GM10248 (cell line): Measurements from ENCODE around the gene NELL1.

Source experiments
- CTCF ChIA-PET: fragments of 300-600 bp; sonication (Branson Sonifier 250); formaldehyde crosslinking; extraction: SDS; loops from one replicate; lab custom pipeline; 2021; ENCODE audit warnings: antibody characterized with exemption; lab: Yijun Ruan, JAX
- POLR2A ChIA-PET: fragments of 350-650 bp; sonication (Branson Sonifier 250); formaldehyde crosslinking; extraction: SDS; loops from one replicate; lab custom pipeline; 2020; ENCODE audit warnings: antibody characterized with exemption; lab: Yijun Ruan, JAX
- DNase-seq: peaks from one replicate; pipeline ENCODE4 v3.0.0; 2012; ENCODE audit errors: extremely low spot score
- TF ChIP-seq, protein P1 (sequence below): IDR thresholded peaks from 2 replicates; pipeline ENCODE4 v1.5.1; 2012; ENCODE audit warnings: mild to moderate bottlenecking, low read depth; ENCODE audit errors: extremely low read depth, missing control alignments, control extremely low read depth

NELL1 gene

DNA sequence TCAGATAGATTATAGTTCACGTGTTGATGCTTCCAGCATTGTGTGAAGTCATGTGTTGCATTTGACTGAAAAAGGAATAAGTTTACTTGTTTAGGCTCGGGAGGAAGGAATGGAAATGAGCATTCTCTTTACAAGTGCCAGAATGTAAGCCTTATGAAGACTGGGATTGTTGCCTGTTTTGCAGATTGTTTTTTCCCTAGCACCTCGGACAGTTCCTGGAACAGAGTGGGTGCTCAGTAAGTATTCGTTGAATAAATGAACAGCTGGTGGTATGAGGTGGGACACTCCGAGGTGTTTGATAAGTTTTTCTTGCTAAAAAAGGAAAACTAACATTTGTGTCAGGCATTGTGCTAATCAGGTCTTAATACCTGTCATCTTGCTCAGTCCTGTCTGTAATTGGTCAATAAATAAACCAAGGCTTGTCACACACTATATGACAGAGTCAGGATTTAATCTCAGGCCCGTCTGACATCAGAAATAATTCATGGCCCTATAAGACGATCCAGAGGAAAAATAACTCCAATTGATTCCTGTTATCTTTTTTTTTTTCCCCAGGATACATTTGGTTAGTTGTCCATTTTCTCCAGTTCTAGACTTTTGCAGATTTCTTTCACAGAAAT, 304.7 kb downstream of the NELL1 start:
- CTCF ChIA-PET: no interaction called here
- DNase-seq: no peak
- TF ChIP-seq, protein P1, sequence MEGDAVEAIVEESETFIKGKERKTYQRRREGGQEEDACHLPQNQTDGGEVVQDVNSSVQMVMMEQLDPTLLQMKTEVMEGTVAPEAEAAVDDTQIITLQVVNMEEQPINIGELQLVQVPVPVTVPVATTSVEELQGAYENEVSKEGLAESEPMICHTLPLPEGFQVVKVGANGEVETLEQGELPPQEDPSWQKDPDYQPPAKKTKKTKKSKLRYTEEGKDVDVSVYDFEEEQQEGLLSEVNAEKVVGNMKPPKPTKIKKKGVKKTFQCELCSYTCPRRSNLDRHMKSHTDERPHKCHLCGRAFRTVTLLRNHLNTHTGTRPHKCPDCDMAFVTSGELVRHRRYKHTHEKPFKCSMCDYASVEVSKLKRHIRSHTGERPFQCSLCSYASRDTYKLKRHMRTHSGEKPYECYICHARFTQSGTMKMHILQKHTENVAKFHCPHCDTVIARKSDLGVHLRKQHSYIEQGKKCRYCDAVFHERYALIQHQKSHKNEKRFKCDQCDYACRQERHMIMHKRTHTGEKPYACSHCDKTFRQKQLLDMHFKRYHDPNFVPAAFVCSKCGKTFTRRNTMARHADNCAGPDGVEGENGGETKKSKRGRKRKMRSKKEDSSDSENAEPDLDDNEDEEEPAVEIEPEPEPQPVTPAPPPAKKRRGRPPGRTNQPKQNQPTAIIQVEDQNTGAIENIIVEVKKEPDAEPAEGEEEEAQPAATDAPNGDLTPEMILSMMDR: no peak
- POLR2A ChIA-PET: no interaction called here

DNA sequence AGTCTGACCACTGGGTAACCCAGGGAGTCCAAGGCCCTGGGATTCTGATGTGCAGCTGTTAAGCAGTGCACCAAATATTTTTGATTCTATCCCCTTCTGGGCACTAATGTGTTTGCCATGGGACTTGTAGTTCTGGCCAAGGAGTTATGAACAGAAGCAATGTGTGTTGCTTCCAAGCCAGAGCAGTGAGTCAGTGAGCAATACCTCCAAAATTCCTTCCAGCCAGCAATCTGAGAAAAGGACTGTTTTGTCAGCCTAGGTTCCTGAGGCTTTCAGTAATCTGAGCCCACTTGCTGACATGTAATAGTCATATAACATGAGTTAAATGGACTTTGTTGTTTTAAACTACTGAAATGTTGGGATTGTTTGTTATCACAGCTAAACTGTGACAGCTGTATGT, 311.4 kb downstream of the NELL1 start:
- CTCF ChIA-PET: no interaction called here
- POLR2A ChIA-PET: no interaction called here
- DNase-seq: no peak
- TF ChIP-seq, protein P1: no peak

DNA sequence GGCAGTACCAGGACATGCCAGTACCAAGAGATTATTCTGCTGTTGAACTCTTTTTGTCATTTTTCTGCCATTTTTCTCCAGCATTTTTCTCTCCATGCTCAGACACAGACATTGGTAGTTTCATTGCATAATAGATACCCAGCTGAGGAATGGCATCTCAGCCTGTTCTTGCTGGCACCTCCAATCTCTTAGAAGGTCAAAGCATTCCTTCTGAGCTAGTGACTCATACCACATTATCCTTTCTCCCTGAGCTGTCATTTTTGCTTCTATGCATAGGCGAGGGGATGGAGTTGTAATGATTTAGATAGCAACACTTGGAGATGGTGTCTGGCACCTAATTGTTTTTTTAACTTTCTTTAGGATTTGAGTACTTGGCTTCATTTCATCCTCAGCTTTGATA, 321.1 kb downstream of the NELL1 start:
- no peak for DNase-seq
- CTCF ChIA-PET: no interaction called here
- POLR2A ChIA-PET: no interaction called here
- TF ChIP-seq, protein P1: no peak

DNA sequence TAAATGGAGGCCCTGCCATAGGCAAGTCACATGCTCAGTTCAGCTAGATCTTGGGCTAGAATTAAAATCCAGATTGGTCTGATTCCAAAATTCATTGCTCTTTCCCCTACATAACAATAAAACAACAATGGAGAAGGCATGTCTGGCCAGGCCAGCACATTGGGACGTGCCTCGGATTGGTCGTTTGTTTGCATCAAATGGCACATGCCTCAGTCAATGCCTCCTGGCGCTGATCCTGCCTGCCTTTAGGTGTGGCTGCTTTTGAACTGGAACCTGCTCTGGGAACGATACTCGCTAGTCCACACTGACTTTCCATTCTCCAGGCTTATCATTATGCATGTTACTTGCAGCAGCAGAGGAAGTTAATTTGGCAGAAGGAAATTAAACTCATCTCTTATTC, 322.1 kb downstream of the NELL1 start:
- no peak for DNase-seq
- POLR2A ChIA-PET: no interaction called here
- CTCF ChIA-PET: no interaction called here
- TF ChIP-seq, protein P1: no peak

DNA sequence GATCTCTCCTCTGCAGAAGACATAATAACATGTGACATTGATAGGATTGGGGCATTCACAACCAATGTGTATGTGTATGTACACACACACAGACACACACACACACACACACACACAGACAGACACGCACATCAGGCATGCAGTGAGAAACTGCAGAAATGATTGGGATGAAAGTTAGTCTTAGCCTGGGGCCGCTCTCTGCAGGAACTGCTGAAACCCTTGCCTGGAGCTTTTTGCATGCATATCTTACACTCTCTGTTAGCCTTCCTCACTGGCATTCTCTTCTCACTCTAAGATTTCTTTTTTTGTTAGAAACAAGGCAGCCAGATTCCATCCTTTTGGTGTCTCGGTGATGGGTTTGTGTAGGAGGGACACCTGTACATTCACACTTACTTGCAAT, 337.9 kb downstream of the NELL1 start:
- DNase-seq: no peak
- TF ChIP-seq, protein P1: no peak
- CTCF ChIA-PET: interaction anchor here (0.9 kb wide), 1 partner anchor 9 kb away, joined by 4 read pairs; no protein-coding TSS in a partner anchor
- POLR2A ChIA-PET: no interaction called here

DNA sequence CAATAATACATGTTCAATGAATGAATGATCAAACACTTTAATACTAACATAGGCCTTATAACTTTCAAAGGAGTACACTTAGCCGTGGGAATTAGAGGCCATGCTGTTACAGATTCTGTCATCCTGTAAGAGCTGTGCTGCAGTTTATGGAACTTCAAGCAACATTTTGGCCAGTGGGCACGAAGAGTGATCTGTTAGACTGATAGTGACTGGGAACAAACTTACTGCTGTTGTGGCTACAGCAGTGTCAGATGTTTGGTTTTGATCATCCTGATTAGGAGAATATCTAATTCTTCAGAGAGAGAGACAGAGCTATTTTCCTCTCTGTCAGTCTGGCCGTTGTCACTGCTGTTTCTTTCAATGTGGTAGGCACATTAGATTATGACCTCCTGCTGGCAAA, 348.9 kb downstream of the NELL1 start:
- ChIA-PET CTCF (no interaction called here), POLR2A (no interaction called here)
- DNase-seq: no peak
- TF ChIP-seq, protein P1: no peak
